T-helper 1 cell treated with Interleukin-12 subunit alpha and Interleukin-12 subunit beta and Interleukin-4 antibody, amounts not matched to agents 30 μg/mL and 1 μg/mL, for 36 hours (primary cell): ENCODE results near the gene TMC6.

Experiments used
- H3K27ac Mint-ChIP-seq: one replicate; pipeline ENCODE4 v1.8.0; 2021; ENCODE audit warnings: mild to moderate bottlenecking, mixed read lengths
- H3K27me3 Mint-ChIP-seq: one replicate; pipeline ENCODE4 v1.8.0; 2021; ENCODE audit warnings: low read depth, mixed read lengths
- H3K36me3 Mint-ChIP-seq: one replicate; pipeline ENCODE4 v1.8.0; 2021; ENCODE audit warnings: low read depth, mixed read lengths
- H3K4me1 Mint-ChIP-seq: one replicate; pipeline ENCODE4 v1.8.0; 2021; ENCODE audit warnings: low read depth, mixed read lengths
- H3K4me3 Mint-ChIP-seq: one replicate; pipeline ENCODE4 v1.8.0; 2021; ENCODE audit warnings: mild to moderate bottlenecking, moderate library complexity, mixed read lengths
- H3K9me3 Mint-ChIP-seq: one replicate; pipeline ENCODE4 v1.8.0; 2021; ENCODE audit warnings: mixed read lengths

The TMC6 gene

GRCh38 chr17:78113804-78114785, 14.5 kb downstream of the TMC6 start:
- peaks cover 31% of the 10 kb centered on the region for H3K4me1 Mint-ChIP-seq

GRCh38 chr17:78112518-78113471, 15.8 kb downstream of the TMC6 start:
- peak overlapping the region; percentile 55 for H3K27ac Mint-ChIP-seq
- peaks cover 46% of the 10 kb centered on the region for H3K36me3 Mint-ChIP-seq
- peaks cover 30% of the 10 kb centered on the region for H3K4me1 Mint-ChIP-seq
- H3K4me3 Mint-ChIP-seq: no peak overlapping the region
- no peaks in the 10 kb centered on the region for H3K9me3 Mint-ChIP-seq
- no peaks in the 10 kb centered on the region for H3K27me3 Mint-ChIP-seq

More at GRCh38 chr17:78113804-78114785, 14.5 kb downstream of the TMC6 start:
- Mint-ChIP-seq H3K4me3 (peak overlapping the region; percentile 25), H3K27ac (peak overlapping the region; percentile 55), H3K36me3 (peaks cover 43% of the 10 kb centered on the region), H3K27me3 (no peaks in the 10 kb centered on the region), H3K9me3 (no peaks in the 10 kb centered on the region)

GRCh38 chr17:78111727-78112517, 16.6 kb downstream of the TMC6 start:
- Mint-ChIP-seq H3K27ac (no peak overlapping the region), H3K9me3 (no peaks in the 10 kb centered on the region), H3K27me3 (no peaks in the 10 kb centered on the region), H3K36me3 (peaks cover 49% of the 10 kb centered on the region), H3K4me3 (no peak overlapping the region), H3K4me1 (peaks cover 30% of the 10 kb centered on the region)

GRCh38 chr17:78111016-78111726, 17.4 kb downstream of the TMC6 start:
- Mint-ChIP-seq H3K9me3 (no peaks in the 10 kb centered on the region), H3K4me1 (peaks cover 29% of the 10 kb centered on the region), H3K27me3 (no peaks in the 10 kb centered on the region), H3K27ac (no peak overlapping the region), H3K4me3 (no peak overlapping the region), H3K36me3 (peaks cover 48% of the 10 kb centered on the region)

GRCh38 chr17:78110363-78111015, 18.1 kb downstream of the TMC6 start:
- H3K36me3 Mint-ChIP-seq: peaks cover 48% of the 10 kb centered on the region
- H3K27ac Mint-ChIP-seq: peak overlapping the region; percentile 45
- H3K27me3 Mint-ChIP-seq: no peaks in the 10 kb centered on the region
- no peaks in the 10 kb centered on the region for H3K9me3 Mint-ChIP-seq
- peaks cover 29% of the 10 kb centered on the region for H3K4me1 Mint-ChIP-seq
- no peak overlapping the region for H3K4me3 Mint-ChIP-seq

- Mint-ChIP-seq H3K36me3 (peaks cover 47% of the 10 kb centered on the region), H3K27ac (no peak overlapping the region), H3K9me3 (no peaks in the 10 kb centered on the region), H3K4me3 (no peak overlapping the region), H3K27me3 (no peaks in the 10 kb centered on the region), H3K4me1 (peaks cover 22% of the 10 kb centered on the region)
Observed at GRCh38 chr17:78109489-78109761, 19.1 kb downstream of the TMC6 start.

- Mint-ChIP-seq H3K27me3 (no peaks in the 10 kb centered on the region), H3K36me3 (peaks cover 44% of the 10 kb centered on the region), H3K4me1 (peaks cover 17% of the 10 kb centered on the region), H3K9me3 (no peaks in the 10 kb centered on the region), H3K4me3 (no peak overlapping the region), H3K27ac (no peak overlapping the region)
Observed at GRCh38 chr17:78108726-78109488, 19.6 kb downstream of the TMC6 start.

GRCh38 chr17:78107976-78108725, 20.4 kb downstream of the TMC6 start:
- H3K36me3 Mint-ChIP-seq: peaks cover 41% of the 10 kb centered on the region
- H3K27ac Mint-ChIP-seq: no peak overlapping the region
- peaks cover 11% of the 10 kb centered on the region for H3K4me1 Mint-ChIP-seq

GRCh38 chr17:78107457-78107856, 21.1 kb downstream of the TMC6 start:
- Mint-ChIP-seq H3K4me3 (no peak overlapping the region), H3K36me3 (peaks cover 38% of the 10 kb centered on the region), H3K27me3 (no peaks in the 10 kb centered on the region), H3K9me3 (no peaks in the 10 kb centered on the region), H3K4me1 (peaks cover 6% of the 10 kb centered on the region), H3K27ac (peak overlapping the region; percentile 29)

More at GRCh38 chr17:78107976-78108725, 20.4 kb downstream of the TMC6 start:
- Mint-ChIP-seq H3K4me3 (no peak overlapping the region), H3K9me3 (no peaks in the 10 kb centered on the region), H3K27me3 (no peaks in the 10 kb centered on the region)

GRCh38 chr17:78106211-78106610, 22.3 kb downstream of the TMC6 start:
- H3K4me1 Mint-ChIP-seq: peaks cover 5% of the 10 kb centered on the region
- H3K36me3 Mint-ChIP-seq: peaks cover 40% of the 10 kb centered on the region
- no peaks in the 10 kb centered on the region for H3K27me3 Mint-ChIP-seq
- no peak overlapping the region for H3K27ac Mint-ChIP-seq
- no peaks in the 10 kb centered on the region for H3K9me3 Mint-ChIP-seq
- no peak overlapping the region for H3K4me3 Mint-ChIP-seq

GRCh38 chr17:78105551-78105950, 23.0 kb downstream of the TMC6 start:
- H3K36me3 Mint-ChIP-seq: peaks cover 42% of the 10 kb centered on the region

GRCh38 chr17:78105101-78105500, 23.5 kb downstream of the TMC6 start:
- H3K27ac Mint-ChIP-seq: no peak overlapping the region
- peaks cover 42% of the 10 kb centered on the region for H3K36me3 Mint-ChIP-seq

More at GRCh38 chr17:78105551-78105950, 23.0 kb downstream of the TMC6 start:
- no peaks in the 10 kb centered on the region for H3K9me3 Mint-ChIP-seq
- no peak overlapping the region for H3K4me3 Mint-ChIP-seq
- H3K4me1 Mint-ChIP-seq: peaks cover 3% of the 10 kb centered on the region
- no peak overlapping the region for H3K27ac Mint-ChIP-seq
- no peaks in the 10 kb centered on the region for H3K27me3 Mint-ChIP-seq

More at GRCh38 chr17:78105101-78105500, 23.5 kb downstream of the TMC6 start:
- Mint-ChIP-seq H3K4me1 (peaks cover 2% of the 10 kb centered on the region), H3K4me3 (no peak overlapping the region), H3K9me3 (no peaks in the 10 kb centered on the region), H3K27me3 (no peaks in the 10 kb centered on the region)
